ENCODE measurements around the gene MAP1LC3B.

Gene MAP1LC3B

DNA sequence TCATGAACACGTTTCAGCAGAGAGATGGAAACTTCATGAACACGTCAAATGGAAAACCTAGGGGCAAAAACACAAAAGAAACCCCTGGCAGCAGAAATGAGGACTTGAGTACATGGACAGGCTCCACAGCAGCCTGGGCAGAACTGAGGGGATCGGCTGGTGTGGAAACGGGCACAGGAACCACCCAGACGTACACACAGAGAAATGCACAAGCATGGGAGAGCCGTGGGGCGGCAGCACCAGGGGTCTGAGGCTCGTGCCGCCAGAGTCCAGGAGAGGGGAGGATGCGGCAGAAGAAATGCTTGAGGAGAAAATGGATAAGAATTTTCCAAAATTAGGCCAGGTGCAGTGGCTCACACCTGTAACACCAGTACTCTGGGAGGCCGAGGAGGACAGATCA lies 30.0 kb downstream of the MAP1LC3B start:
- POLR2A ChIA-PET, result no interaction called here
- H3K4me3 ChIP-seq (ENCODE audit: control insufficient read depth in 1 of 7, extremely low read depth in 1 of 7, insufficient read depth in 4 of 7, low read depth in 2 of 7, low read length in 6 of 7), result no peak overlapping the region
- no peaks in the 10 kb centered on the region for H3K4me1 ChIP-seq (ENCODE audit: control extremely low read depth in 1 of 4, control insufficient read depth in 4 of 4, insufficient read depth in 4 of 4, low read length in 3 of 4)
- H3K27ac ChIP-seq (ENCODE audit: insufficient read depth in 1 of 2, low read depth in 1 of 2, low read length in 2 of 2, poor library complexity in 1 of 2, severe bottlenecking in 2 of 2), result no peak overlapping the region
- DNase-seq, result no peak
- no peaks in the 10 kb centered on the region for H3K9me3 ChIP-seq (ENCODE audit: control extremely low read depth in 1 of 5, control insufficient read depth in 4 of 5, insufficient read depth in 2 of 5, low read depth in 1 of 5, low read length in 4 of 5)
- CTCF ChIA-PET, result interaction anchor here (0.7 kb wide), 1 partner anchor 336 kb away, joined by 3 read pairs; no protein-coding TSS in a partner anchor
- no peaks in the 10 kb centered on the region for H3K27me3 ChIP-seq (replicated peaks in 2 of 5; ENCODE audit: control insufficient read depth in 4 of 5, insufficient read depth in 5 of 5, low read length in 4 of 5)
- H3K36me3 ChIP-seq (ENCODE audit: control insufficient read depth in 4 of 4, insufficient read depth in 4 of 4, low read length in 3 of 4), result peaks cover 4 to 48% (median 27%) of the 10 kb centered on the region in 4 experiments
- 100% methylated on average over 10 of the region's 11 CpGs for WGBS (ENCODE audit: insufficient coverage)

DNA sequence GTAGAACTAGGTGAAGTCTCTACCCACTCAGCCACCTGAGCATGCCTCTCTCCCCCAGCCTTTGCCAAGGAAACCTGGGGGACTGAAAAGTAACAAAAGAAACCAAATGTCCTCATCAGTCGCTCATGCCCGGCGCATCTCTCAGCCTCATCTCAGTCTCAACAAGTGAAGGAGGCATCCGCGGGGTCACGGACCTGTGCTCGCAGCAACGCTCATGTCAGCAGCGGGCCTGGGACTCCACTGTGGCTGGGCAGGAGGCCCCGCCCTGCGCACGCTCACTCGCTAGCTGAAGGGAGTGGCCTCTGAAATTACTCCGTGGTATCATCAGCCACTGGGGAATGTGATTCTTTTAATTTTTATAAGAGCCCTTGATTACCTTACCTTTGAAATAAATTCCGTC lies 31.3 kb downstream of the MAP1LC3B start:
- H3K36me3 ChIP-seq (ENCODE audit: control insufficient read depth in 4 of 4, insufficient read depth in 4 of 4, low read length in 3 of 4), result peaks cover 4 to 40% (median 21%) of the 10 kb centered on the region in 4 experiments
- ChIA-PET POLR2A (no interaction called here), CTCF (interaction anchor here (0.6 to 2.2 kb wide), 3 partner anchors 10 to 1173 kb away, joined by 3 to 4 read pairs (median 3); no protein-coding TSS in a partner anchor)
- no peaks in the 10 kb centered on the region for H3K9me3 ChIP-seq (ENCODE audit: control extremely low read depth in 1 of 5, control insufficient read depth in 4 of 5, insufficient read depth in 2 of 5, low read depth in 1 of 5, low read length in 4 of 5)
- 98% methylated on average over 13 of the region's 15 CpGs for WGBS (ENCODE audit: insufficient coverage)
- H3K4me3 ChIP-seq (ENCODE audit: control insufficient read depth in 1 of 7, extremely low read depth in 1 of 7, insufficient read depth in 4 of 7, low read depth in 2 of 7, low read length in 6 of 7), result no peak overlapping the region
- peaks cover 0 to 3% (median under 1%) of the 10 kb centered on the region in 4 experiments for H3K4me1 ChIP-seq (ENCODE audit: control extremely low read depth in 1 of 4, control insufficient read depth in 4 of 4, insufficient read depth in 4 of 4, low read length in 3 of 4)
- no peaks in the 10 kb centered on the region for H3K27me3 ChIP-seq (replicated peaks in 2 of 5; ENCODE audit: control insufficient read depth in 4 of 5, insufficient read depth in 5 of 5, low read length in 4 of 5)
- no peak for DNase-seq
- H3K27ac ChIP-seq (ENCODE audit: insufficient read depth in 1 of 2, low read depth in 1 of 2, low read length in 2 of 2, poor library complexity in 1 of 2, severe bottlenecking in 2 of 2), result no peak overlapping the region

DNA sequence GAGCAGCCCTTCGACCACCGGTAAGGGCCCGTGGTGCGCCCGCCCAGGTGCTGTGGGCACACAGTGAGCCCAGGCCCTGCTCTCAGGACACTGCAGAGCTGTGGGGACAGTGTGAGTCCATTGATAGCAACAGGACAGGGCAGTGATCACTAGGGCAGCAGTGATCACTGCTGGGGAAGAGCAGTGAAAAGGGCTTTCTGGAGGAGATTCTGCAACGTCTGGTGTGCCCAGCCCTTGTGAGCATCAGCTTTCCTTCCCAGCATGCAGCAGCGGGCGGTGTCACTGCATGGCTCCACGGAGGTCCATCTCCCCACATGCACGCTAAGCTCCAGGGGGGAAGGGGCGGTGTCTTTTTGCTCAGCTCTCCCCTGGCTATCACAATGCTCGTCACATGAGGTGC lies 32.1 kb downstream of the MAP1LC3B start:
- H3K36me3 ChIP-seq (ENCODE audit: control insufficient read depth in 4 of 4, insufficient read depth in 4 of 4, low read length in 3 of 4), result peaks cover 4 to 40% (median 23%) of the 10 kb centered on the region in 4 experiments
- CTCF ChIA-PET, result interaction anchor here (0.8 to 2.2 kb wide), 3 partner anchors 9 to 212 kb away, joined by 3 to 4 read pairs (median 3); no protein-coding TSS in a partner anchor
- H3K9me3 ChIP-seq (ENCODE audit: control extremely low read depth in 1 of 5, control insufficient read depth in 4 of 5, insufficient read depth in 2 of 5, low read depth in 1 of 5, low read length in 4 of 5), result no peaks in the 10 kb centered on the region
- no peak overlapping the region for H3K4me3 ChIP-seq (ENCODE audit: control insufficient read depth in 1 of 7, extremely low read depth in 1 of 7, insufficient read depth in 4 of 7, low read depth in 2 of 7, low read length in 6 of 7)
- POLR2A ChIA-PET, result no interaction called here
- H3K4me1 ChIP-seq (ENCODE audit: control extremely low read depth in 1 of 4, control insufficient read depth in 4 of 4, insufficient read depth in 4 of 4, low read length in 3 of 4), result peaks cover 3 to 11% (median 6%) of the 10 kb centered on the region in 4 experiments
- DNase-seq, result no peak
- no peaks in the 10 kb centered on the region for H3K27me3 ChIP-seq (replicated peaks in 2 of 5; ENCODE audit: control insufficient read depth in 4 of 5, insufficient read depth in 5 of 5, low read length in 4 of 5)
- H3K27ac ChIP-seq (ENCODE audit: insufficient read depth in 1 of 2, low read depth in 1 of 2, low read length in 2 of 2, poor library complexity in 1 of 2, severe bottlenecking in 2 of 2), result no peak overlapping the region
- 96% methylated on average over 9 of the region's 12 CpGs for WGBS (ENCODE audit: insufficient coverage)

DNA sequence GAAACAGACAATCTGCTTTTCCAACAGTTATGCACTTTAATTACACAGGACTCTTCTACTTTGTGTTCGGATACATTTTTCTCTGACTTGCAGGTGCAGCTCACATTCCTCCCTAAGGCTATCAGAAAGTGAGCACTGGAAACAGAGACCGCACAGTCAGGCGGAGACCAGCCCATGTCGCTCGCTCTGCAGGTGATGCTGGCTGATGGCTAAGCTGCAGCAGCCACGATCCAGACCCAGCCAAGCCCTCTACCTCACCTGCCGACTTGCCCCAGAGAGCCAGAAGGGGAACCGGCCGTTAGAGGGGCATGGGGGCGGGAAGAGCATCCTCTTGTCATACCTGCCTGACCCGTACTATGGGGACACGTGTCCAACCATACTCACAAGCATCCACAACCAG lies 33.8 kb downstream of the MAP1LC3B start:
- H3K27me3 ChIP-seq (replicated peaks in 2 of 5; ENCODE audit: control insufficient read depth in 4 of 5, insufficient read depth in 5 of 5, low read length in 4 of 5), result no peaks in the 10 kb centered on the region
- ChIA-PET POLR2A (no interaction called here), CTCF (interaction anchor here (3.0 kb wide), 1 partner anchor 9 kb away, joined by 18 read pairs; no protein-coding TSS in a partner anchor)
- H3K36me3 ChIP-seq (ENCODE audit: control insufficient read depth in 4 of 4, insufficient read depth in 4 of 4, low read length in 3 of 4), result peaks cover 4 to 34% (median 21%) of the 10 kb centered on the region in 4 experiments
- no peak for DNase-seq
- no peak overlapping the region for H3K4me3 ChIP-seq (ENCODE audit: control insufficient read depth in 1 of 7, extremely low read depth in 1 of 7, insufficient read depth in 4 of 7, low read depth in 2 of 7, low read length in 6 of 7)
- no peaks in the 10 kb centered on the region for H3K9me3 ChIP-seq (ENCODE audit: control extremely low read depth in 1 of 5, control insufficient read depth in 4 of 5, insufficient read depth in 2 of 5, low read depth in 1 of 5, low read length in 4 of 5)
- peaks cover 3 to 12% (median 7%) of the 10 kb centered on the region in 4 experiments for H3K4me1 ChIP-seq (ENCODE audit: control extremely low read depth in 1 of 4, control insufficient read depth in 4 of 4, insufficient read depth in 4 of 4, low read length in 3 of 4)
- WGBS (ENCODE audit: insufficient coverage), result 95% methylated on average over 6 of the region's 12 CpGs
- no peak overlapping the region for H3K27ac ChIP-seq (ENCODE audit: insufficient read depth in 1 of 2, low read depth in 1 of 2, low read length in 2 of 2, poor library complexity in 1 of 2, severe bottlenecking in 2 of 2)

DNA sequence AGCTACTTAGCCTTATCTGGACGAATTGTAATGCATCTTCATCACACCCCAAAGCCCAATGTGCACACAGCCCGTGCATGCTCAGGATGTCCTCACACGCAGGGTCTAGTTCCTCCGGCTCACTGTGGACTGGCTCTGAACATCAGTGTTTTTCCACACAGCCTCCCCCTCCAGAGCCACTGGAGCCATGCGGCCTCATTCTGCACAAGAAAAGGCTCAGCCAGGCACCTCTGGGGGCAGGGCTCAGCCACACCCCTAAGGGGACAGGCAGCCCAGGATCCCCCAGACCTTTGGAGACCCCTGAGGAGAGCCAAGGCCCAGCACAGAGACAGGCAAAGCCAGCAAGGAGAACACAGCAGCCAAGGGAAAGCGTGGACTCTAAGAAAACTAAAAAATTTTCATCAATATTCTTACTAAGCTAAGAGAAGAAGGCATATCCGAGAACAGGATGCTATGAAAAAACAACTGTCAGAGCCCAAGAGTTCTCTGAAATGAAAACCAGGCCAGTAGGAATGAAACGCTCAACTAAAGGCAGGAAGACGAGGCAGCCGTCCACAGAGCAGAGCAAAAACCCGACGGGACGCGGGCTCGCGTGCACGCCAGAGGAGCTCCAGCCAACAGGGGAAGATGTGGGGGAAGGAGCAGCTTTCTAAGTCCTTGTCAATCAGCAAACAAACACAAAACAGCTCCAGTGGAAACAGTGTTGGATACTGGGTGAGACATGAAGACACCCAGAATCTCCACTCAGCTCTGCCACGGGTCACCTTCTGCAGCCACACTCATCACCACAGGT lies 34.5 kb downstream of the MAP1LC3B start:
- ChIA-PET POLR2A (no interaction called here), CTCF (interaction anchor here (3.0 kb wide), 1 partner anchor 9 kb away, joined by 18 read pairs; no protein-coding TSS in a partner anchor)
- DNase-seq, result no peak
- Histone ChIP-seq H3K9me3 (ENCODE audit: control extremely low read depth in 1 of 5, control insufficient read depth in 4 of 5, insufficient read depth in 2 of 5, low read depth in 1 of 5, low read length in 4 of 5) (no peaks in the 10 kb centered on the region), H3K27ac (ENCODE audit: insufficient read depth in 1 of 2, low read depth in 1 of 2, low read length in 2 of 2, poor library complexity in 1 of 2, severe bottlenecking in 2 of 2) (no peak overlapping the region), H3K4me3 (ENCODE audit: control insufficient read depth in 1 of 7, extremely low read depth in 1 of 7, insufficient read depth in 4 of 7, low read depth in 2 of 7, low read length in 6 of 7) (no peak overlapping the region), H3K36me3 (ENCODE audit: control insufficient read depth in 4 of 4, insufficient read depth in 4 of 4, low read length in 3 of 4) (peaks cover 7 to 33% (median 19%) of the 10 kb centered on the region in 4 experiments), H3K4me1 (ENCODE audit: control extremely low read depth in 1 of 4, control insufficient read depth in 4 of 4, insufficient read depth in 4 of 4, low read length in 3 of 4) (peaks cover 3 to 12% (median 7%) of the 10 kb centered on the region in 4 experiments), H3K27me3 (replicated peaks in 2 of 5; ENCODE audit: control insufficient read depth in 4 of 5, insufficient read depth in 5 of 5, low read length in 4 of 5) (no peaks in the 10 kb centered on the region)
- 98% methylated on average over 10 of the region's 18 CpGs for WGBS (ENCODE audit: insufficient coverage)

DNA sequence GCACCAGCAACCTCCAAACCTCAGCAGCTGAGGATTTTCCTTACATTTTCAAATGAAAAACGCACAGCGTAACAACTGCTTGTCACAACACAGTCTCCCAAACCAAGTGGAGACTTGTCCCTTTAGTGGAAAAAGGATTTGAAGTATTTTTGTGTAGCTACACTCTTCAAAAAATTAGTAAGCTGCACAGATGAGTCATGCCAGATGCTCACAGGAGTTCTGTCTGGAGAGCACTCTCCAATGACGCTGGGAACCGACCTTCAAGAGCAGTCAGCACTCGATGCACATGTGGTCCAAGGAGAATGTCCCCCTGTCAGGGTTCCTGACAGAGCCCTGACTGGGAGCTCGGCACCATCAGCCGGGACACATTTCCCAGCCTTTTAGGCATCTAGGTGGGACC lies 39.8 kb downstream of the MAP1LC3B start:
- POLR2A ChIA-PET, result no interaction called here
- CTCF ChIA-PET, result interaction anchor here (1.0 kb wide), 1 partner anchor 22 kb away, joined by 3 read pairs; no protein-coding TSS in a partner anchor

DNA sequence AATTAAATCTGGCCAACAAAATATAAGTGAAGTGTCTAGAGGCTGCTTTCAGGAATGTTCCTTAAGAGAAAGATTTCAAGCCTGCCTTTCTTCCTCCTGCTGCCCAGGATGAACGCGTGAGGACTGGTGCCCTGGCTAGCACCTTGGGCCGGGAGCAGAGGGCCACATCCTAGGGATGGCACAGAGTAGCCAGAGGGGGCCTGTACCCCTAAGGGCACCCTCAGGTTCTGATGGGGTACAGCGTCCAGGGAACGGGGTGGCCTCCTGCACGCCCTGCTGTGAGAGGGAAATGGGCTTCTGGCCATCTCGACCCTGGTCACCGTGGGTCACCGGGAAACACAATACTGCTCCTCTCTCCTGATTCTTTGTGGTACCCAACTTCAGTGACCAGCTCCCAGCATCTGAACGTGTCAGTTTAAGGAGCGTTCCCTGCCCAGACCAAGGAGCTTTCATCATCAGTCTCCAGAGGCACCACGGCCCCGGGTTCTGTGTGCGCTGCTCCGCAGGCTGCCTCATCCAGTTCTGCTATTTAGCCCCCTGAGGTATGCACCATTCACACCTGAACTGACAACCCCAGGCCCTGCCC lies 40.3 kb downstream of the MAP1LC3B start:
- CTCF ChIA-PET, result interaction anchor here (1.0 to 1.4 kb wide), 2 partner anchors 17 to 21 kb away, joined by 3 to 4 read pairs; no protein-coding TSS in a partner anchor
- Histone ChIP-seq H3K36me3 (ENCODE audit: control insufficient read depth in 4 of 4, insufficient read depth in 4 of 4, low read length in 3 of 4) (peaks cover 7 to 16% (median 12%) of the 10 kb centered on the region in 4 experiments), H3K9me3 (ENCODE audit: control extremely low read depth in 1 of 5, control insufficient read depth in 4 of 5, insufficient read depth in 2 of 5, low read depth in 1 of 5, low read length in 4 of 5) (no peaks in the 10 kb centered on the region), H3K4me3 (ENCODE audit: control insufficient read depth in 1 of 7, extremely low read depth in 1 of 7, insufficient read depth in 4 of 7, low read depth in 2 of 7, low read length in 6 of 7) (no peak overlapping the region), H3K27ac (ENCODE audit: insufficient read depth in 1 of 2, low read depth in 1 of 2, low read length in 2 of 2, poor library complexity in 1 of 2, severe bottlenecking in 2 of 2) (no peak overlapping the region), H3K4me1 (ENCODE audit: control extremely low read depth in 1 of 4, control insufficient read depth in 4 of 4, insufficient read depth in 4 of 4, low read length in 3 of 4) (peaks cover 4 to 30% (median 24%) of the 10 kb centered on the region in 4 experiments), H3K27me3 (replicated peaks in 2 of 5; ENCODE audit: control insufficient read depth in 4 of 5, insufficient read depth in 5 of 5, low read length in 4 of 5) (no peaks in the 10 kb centered on the region)
- POLR2A ChIA-PET, result no interaction called here
- DNase-seq, result no peak
- over 99% methylated on average over 11 of the region's 15 CpGs for WGBS (ENCODE audit: insufficient coverage)

More for the DNA sequence above, 39.8 kb downstream of the MAP1LC3B start:
- Histone ChIP-seq H3K4me1 (ENCODE audit: control extremely low read depth in 1 of 4, control insufficient read depth in 4 of 4, insufficient read depth in 4 of 4, low read length in 3 of 4) (peaks cover 4 to 30% (median 24%) of the 10 kb centered on the region in 4 experiments), H3K4me3 (ENCODE audit: control insufficient read depth in 1 of 7, extremely low read depth in 1 of 7, insufficient read depth in 4 of 7, low read depth in 2 of 7, low read length in 6 of 7) (no peak overlapping the region), H3K27ac (ENCODE audit: insufficient read depth in 1 of 2, low read depth in 1 of 2, low read length in 2 of 2, poor library complexity in 1 of 2, severe bottlenecking in 2 of 2) (no peak overlapping the region), H3K27me3 (replicated peaks in 2 of 5; ENCODE audit: control insufficient read depth in 4 of 5, insufficient read depth in 5 of 5, low read length in 4 of 5) (no peaks in the 10 kb centered on the region), H3K36me3 (ENCODE audit: control insufficient read depth in 4 of 4, insufficient read depth in 4 of 4, low read length in 3 of 4) (peaks cover 7 to 16% (median 12%) of the 10 kb centered on the region in 4 experiments), H3K9me3 (ENCODE audit: control extremely low read depth in 1 of 5, control insufficient read depth in 4 of 5, insufficient read depth in 2 of 5, low read depth in 1 of 5, low read length in 4 of 5) (no peaks in the 10 kb centered on the region)
- DNase-seq, result no peak
- 100% methylated on average over 5 of the region's 7 CpGs for WGBS (ENCODE audit: insufficient coverage)

Measured in common myeloid progenitor, CD34-positive (primary cell).